Amygdala (tissue), 56 donors: ENCODE measurements around the gene KIF22.
"Not testable (repeated sequence)": the region's sequence is repeated elsewhere in the genome, so short reads cannot be mapped to it uniquely, and the experiment has no call there.

Experiments used
- DNase-seq, 56 donors: peaks; one replicate each; lab custom pipeline; 2025; lab: John Stamatoyannopoulos, UW

KIF22 gene

DNA sequence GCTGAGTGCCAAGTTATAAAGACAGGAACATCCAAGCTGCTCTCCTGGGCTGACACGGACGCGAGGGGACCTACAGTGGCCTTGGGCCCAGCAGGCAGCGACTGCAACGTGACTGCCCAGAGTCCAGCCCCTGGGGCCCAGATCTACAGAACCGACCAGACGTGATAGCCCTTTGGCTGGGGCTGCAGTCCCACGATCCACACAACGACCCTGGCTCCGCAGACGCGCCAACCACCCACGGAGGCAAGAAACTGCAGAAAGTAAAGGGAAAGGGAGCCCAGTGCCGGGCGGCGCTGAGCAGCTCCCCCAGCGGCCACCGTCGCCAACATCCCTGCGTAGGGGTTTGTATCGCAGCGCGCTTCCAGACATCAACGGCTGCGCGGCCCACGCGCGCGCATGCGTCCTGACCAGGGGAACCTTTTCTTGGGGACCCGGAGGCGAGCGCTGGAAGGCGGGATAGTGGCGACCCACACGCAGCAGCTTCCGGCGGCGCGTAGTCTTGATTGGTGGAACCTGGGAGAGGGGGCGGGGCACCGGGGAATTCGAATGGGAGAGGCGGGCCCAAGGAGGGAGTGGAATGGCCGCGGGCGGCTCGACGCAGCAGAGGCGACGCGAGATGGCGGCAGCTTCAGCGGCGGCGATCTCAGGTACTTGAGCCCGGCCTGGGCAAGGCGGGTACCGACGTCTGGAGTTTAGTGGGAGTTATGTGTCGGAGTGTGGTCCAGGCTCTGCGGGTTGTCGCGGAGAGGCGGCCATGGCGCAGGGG is at the start of gene KIF22:
TSS of gene KIF22 (plus strand) at position 569 of the 766 bp plus-strand sequence. CDS start at position 578, 9 bp downstream.
- DNase-seq: peak; percentile 91 to 100 (median 98)

DNA sequence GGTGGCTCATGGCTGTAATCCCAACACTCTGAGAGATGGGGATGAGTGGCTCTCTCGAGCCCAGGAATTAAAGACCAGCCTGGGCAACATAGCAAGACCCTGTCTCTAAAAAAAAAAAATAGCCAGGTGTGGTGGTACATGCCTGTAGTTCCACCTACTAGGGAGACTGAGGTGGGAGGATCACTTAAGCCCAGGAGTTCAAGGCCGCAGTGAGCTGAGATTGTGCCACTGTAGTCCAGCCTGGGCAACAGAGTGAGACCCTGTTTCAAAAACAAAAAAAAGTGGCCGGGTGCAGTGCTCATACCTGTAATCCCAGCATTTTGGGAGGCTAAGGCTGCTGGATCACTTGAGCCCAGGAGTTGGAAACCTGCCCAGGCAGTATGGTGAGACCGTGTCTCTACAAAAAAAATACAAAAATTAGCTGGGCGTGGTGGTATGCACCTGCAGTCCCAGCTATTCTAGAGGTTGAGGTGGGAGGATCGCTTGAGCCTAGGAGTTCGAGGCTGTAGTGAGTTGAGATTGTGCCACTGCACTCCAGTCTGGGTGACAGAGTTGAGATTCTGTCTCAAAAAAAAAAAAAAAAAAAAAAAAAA is 47.8 kb upstream of the KIF22 start:
- no peak for DNase-seq

DNA sequence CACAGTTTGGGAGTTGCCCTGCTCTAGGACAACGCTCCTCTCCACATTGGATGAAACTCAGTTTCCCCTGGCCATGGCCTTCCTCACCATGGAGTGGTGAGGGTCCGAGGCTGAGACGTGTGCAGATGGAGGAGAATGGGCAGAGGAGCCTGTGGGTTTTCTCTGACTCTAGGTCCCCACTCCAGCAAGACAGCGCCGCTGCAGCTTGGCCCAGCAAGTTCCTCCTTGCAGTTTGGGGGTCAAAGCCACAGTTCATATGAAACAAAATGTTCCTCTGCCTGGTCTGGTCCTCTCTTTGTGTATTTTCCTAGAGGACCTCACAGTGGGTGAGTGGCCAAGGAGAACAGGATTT is 47.1 kb upstream of the KIF22 start:
- DNase-seq: no peak

DNA sequence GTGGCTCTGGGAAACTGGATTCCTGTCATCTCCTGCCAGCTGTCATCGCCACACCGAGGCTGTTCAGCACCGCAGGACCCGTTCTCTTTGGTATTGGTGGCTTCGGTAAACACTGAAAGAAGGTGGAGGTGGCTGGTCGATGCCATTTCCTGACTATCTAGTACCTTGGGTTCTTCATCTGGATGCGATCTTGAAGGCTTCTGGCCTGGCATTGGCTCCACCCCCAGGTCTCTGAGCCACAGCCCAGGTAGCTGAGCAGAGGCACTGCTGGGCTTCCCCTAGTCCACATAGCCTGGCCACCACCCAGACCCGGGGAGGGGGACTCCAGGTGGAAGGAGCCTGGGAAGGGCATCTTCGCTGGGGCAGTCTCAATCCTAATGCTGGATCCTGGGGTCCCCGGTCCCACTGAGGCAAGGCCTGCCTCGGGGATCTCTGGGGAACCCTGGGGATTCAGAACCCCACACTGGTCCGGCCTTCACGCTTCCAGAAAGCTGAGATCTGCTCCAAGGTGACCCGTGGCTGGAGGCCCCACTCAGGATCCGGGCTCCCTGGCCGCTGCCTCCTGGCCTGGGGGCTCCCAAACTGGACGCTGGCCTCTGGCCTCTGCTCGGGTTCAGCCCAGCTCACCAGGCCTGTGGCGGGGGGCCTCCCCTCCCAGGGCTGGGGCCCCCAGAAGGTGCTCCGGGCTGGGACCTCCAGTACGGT is 46.6 kb upstream of the KIF22 start:
- no peak for DNase-seq

DNA sequence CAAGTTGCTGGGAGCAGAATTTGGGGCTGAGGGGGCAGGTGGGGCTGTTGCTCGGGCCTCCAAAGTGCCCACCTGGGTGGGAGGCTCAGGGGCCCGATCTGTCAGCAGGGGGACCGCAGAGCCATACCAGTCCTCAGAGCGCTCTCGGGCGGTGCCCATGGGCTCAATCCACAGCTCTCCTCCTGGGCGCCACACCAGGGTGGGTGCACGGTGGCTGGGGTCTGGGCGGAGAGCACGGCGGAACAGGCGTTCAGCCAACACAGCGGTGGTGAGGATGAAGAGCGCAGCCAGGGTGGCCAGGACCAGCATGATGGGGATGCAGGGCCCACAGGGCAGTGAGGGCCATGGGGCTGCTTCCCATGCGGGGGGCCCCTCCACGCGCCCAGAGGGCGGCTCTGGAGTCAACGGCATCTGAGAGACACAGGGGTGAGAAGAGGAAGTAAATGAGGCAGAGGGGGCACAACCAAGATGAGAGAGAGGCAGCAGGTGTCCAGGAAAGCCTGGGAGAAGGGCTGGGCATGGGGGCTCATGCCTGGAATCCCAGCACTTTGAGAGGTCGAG is 45.9 kb upstream of the KIF22 start:
- DNase-seq: no peak

DNA sequence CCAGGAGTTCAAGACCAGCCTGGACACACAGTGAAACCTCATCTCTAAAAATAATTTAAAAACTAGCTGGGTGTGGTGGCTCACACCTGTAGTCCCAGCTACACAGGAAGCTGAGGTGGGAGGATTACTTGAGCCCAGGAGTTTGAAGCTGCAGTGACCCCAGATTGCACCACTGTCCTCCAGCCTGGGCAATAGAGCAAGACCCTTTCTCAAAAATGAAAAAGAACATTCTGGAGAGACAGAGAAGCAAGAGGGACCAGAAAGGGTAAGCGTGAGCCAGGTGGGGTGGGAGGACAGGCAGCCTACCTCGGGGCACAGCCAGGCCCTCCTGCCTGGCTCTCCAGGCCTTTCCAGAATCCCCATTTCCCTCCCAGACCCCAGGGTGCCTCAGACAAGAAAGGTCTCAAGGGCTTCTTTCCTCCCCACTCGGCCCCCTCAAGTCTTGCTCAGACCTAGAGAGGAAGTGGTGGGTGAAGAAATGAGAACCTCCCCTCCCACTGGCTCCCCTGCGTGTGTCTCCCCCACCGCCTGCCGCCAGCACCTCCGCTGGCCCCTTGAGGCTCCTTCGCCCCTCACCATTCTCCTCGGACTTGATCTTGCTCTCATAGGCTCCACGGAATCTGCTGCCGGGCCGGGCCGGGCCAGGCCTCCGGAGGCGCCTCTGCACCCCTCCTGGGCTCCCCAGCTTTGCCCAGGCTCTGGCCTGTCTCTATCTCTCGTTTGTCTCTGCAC is 45.3 kb upstream of the KIF22 start:
- no peak for DNase-seq

DNA sequence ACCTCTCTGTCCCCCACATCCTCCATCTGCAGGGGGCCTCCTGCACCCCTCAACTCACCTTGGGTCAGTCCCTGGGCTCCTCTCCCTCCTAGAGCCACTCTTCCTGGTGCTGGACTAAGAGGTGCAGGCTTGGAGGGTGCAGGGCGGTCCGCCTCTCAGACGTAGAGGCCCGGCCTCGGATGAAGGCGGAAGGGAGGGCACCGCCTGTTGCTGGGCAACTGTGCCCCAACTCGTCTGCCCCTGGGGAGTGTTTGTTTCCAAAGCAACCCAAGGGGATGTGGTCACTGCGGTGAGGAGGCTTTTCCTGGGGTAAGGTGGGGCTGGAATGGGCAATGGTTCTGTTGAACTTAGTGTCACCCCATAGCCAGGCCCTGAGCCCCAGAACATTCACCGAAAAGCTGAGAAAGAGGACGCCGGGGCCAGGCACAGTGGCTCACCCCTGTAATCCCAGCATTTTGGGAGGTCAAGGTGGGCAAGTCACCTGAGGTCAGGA is 44.7 kb upstream of the KIF22 start, which contains the start of gene C16orf54:
TSS of gene C16orf54 (minus strand) at position 138 of the 493 bp plus-strand sequence. CDS start 1,039 bp downstream, outside the sequence.
- peak in 28 of 56 donors; percentile 1 to 41 (median 16) for DNase-seq

DNA sequence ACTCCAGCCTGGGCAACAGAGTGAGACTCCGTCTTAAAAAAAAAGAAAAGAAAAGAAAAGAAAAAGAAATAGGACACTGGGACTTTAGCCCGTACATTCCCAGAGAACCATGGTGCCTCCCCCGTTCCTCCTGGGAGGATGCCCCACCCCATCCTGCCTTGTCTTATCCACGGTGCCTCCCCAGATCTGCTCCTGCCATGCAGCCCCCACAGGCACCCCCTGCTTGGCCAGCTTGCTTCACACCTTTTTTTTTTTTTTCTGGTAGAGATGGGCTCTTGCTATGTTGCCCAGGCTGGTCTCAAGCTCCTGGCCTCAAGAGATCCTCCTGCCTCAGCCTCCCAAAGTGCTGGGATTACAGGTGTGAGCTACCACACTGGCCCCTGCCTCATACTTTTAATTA is 44.0 kb upstream of the KIF22 start:
- DNase-seq: not testable (repeated sequence)

DNA sequence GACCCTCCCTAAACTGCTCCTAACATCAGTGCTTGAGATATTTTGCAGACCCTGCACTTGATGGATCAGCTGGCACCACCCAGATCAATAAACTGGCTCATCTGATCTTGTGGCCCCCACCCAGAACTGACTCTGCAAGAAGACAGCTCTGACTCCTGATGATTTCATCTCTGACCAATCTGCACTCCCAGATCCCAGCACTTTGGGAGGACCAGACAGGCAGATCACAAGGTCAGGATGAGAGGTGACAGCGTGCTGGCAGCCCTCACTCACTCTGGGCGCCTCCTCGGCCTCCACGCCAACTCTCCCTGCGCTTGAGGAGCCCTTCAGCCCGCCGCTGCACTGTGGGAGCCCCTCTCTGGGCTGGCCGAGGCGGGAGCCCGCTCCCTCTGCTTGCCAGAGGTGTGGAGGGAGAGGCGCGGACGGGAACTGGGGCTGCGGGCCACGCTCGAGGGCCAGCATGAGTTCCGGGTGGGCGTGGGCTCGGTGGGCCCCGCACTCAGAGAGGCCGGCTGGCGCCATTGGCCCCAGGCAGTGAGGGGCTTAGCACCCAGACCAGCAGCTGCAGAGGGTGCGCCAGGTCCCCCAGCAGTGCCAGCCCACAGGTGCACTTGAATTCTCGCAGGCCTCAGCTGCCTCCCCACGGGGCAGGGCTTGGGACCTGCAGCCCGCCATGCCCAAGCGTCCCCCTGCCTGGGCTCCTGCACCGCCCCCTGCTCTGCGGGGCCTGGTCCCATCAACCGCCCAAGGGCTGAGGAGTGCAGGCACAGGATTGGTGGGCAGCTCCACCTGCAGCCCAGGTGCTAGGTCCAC is 42.4 kb upstream of the KIF22 start:
- no peak for DNase-seq

DNA sequence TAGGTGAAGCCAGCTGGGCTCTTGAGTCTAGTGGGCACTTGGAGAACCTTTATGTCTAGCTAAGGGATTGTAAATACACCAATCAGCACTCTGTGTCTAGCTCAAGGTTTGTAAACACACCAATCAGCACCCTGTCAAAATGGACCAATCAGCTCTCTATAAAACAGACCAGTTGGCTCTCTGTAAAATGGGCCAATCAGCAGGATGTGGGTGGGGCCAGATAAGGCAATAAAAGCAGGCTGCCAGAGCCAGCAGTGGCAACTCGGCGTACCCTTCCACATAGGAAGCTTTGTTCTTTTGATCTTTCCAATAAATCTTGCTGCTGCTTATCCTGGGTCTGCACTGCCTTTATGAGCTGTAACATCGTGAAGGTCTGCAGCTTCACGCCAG is 41.8 kb upstream of the KIF22 start:
- not testable (repeated sequence) for DNase-seq

DNA sequence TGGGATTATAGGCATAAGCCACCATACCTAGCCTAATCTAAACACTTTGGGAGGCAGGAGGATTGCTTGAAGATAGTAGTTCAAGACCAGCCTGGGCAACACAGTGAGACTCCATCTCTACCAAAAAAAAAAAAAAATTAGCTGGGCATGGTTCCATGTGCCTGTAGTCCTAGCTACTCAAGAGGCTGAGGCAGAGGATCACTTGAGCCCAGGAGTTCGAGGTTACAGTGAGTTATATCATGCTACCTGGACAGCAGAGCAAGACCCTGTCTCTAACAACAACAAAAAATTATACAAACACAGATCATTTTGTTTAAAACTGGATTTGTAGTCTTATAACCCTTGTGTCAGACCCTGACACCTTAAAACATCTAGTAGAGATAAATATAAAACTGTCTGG is 37.0 kb upstream of the KIF22 start:
- no peak for DNase-seq

DNA sequence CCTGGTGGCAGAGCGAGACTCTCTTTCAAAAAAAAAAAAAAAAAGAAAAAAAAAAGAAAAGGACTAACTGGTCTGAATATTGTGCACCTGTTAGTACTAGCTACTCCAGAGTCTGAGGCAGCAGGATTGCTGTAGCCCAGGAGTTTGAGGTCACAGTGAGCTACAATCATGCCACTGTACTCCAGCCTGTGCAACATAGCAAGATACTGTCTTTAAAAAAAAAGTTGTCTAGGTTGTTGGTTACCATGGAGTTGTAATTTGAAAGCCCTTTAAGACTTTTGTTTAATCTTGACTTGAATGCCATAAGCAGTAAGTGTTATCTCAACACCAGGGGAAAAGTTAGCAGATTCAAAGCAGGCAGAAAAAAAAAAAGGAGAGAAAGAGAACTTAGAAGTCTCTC is 33.9 kb upstream of the KIF22 start:
- DNase-seq: no peak

DNA sequence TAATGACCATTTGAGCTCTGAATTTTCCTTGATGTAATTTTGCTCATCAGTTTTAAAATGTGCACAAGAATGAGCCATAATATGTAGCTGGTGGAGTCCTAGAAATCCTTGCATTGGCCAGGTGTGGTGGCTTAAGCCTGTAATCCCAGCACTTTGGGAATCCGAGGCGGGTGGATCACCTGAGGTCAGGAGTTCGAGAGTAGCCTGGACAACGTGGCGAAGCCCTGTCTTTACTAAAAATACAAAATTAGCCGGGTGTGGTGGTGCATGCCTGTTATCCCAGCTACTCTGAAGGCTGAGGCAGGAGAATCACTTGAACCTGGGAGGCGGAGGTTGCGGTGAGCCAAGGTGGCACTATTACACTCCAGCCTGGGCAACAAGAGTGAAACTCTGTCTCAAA is 33.5 kb upstream of the KIF22 start:
- DNase-seq: not testable (repeated sequence)

DNA sequence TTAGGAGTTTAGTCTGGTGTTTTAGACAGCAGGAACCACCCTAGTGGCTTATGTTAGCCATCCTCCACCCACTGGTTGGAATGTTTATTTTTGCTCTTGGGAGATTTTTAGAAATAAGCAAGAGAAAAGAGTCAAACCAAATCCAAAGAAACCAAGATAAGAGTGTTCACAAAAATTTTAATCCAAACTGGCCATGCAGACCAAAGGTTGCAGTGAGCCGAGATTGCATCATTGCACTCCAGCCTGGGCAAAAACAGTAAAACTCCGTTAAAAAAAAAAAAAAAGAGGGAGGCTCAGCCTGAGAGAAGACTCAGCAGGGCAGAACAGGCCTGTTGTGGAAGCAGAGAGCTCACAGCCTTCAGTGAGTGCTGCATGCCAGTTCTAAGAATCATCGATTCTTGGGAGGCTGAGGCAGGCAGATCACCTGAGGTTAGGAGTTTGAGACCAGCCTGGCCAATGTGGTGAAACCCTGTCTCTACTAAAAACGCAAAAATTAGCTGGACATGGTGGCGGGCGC is 32.5 kb upstream of the KIF22 start:
- no peak for DNase-seq

DNA sequence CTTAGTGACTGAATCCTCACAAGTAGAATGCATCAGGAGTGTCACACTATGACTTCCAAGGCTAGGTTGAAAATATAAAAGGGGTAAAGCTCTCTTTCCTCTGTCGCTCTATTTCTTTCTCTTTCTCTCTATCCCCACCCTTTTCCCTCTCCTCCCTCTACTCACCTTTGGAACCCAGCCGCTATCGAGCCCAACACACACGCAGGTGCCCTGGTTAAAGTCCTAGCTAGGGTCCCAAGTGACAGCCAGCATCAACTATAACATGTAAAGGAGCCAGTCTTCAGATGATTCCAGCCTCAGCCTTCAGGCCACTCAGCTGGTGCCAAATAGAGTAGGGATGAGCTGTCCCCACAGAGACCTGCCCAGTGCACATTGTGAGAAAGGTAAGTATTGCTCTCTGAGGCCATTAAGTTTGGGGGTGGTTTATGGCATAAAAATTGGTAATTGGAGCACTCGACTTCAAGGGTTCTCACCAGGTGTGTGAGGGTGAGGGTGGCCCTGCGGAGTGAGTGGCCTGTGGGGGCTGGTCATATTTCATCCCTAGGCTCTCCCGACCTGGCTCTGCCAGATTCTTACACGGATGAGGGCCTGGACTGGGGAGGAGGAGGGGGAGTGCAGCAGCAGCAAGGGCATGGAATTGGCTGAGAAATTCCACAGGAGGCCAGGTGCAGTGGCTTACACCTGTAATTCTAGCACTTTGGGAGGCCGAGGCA is 29.8 kb upstream of the KIF22 start:
- DNase-seq: no peak

DNA sequence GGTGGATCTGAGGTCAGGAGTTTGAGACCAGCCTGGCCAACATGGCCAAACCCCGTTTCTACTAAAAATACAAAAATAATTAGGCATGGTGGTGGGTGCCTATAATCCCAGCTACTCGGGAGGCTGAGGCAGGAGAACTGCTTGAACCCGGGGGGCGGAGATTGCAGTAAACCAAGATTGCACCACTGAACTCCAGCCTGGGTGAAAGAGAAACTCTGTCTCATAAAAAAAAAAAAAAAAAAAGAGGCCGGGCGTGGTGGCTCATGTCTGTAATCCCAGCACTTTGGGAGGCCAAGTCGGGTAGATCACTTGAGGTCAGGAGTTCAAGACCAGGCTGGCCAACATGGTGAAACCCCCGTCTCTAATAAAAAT is 29.3 kb upstream of the KIF22 start:
- DNase-seq: not testable (repeated sequence)

DNA sequence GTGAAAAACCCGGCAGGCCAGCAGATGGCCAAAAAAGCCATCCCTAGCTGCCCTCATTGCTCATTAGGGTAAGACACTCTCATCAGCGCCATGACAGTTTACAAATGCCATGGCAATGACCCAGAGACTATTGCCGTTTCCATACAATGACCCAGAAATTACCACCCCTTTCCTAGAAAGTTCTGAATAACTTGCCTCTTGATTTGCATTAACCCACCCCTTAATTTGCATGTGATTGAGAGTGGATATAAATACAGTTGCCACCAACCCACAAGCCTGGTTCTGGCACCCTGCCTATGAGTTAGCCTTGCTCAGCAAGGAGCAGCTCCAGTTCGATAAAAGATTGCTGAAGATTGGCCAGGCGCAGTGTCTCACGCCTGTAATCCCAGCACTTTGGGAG is 28.7 kb upstream of the KIF22 start:
- DNase-seq: peak in 2 of 56 donors; percentile 1 to 4

DNA sequence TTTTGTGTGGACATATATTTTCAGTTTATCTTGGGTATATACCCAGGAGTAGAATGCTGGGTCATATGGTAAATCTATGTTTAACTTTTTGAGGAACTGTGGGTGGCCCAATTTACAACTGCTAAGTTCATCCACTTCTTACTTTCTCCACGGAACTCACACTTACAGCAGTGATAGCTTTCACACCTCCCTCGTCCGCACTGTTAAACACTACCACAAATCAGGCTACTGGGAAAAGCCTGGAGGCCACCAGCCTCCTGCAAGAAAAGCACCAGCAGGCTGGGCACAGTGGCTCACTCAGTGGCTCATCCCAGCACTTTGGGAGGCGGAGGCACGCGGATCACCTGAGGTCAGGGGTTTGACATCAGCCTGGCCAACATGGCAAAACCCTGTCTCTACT is 27.2 kb upstream of the KIF22 start:
- peak in 7 of 56 donors; percentile 3 to 37 (median 9) for DNase-seq
